ENCODE measurements around the gene GFAP.

GFAP gene

GRCh38 chr17:44903012-44903685, 12.2 kb downstream of the GFAP start:
- no peaks in the 10 kb centered on the region for H3K9me3 ChIP-seq (ENCODE audit: control insufficient read depth, insufficient read depth, low read length)
- no peaks in the 10 kb centered on the region for H3K36me3 ChIP-seq (ENCODE audit: control insufficient read depth, insufficient read depth, low read length)
- H3K27me3 ChIP-seq (ENCODE audit: control insufficient read depth, insufficient read depth, low read length), result no peaks in the 10 kb centered on the region
- no peaks in the 10 kb centered on the region for H3K4me1 ChIP-seq (ENCODE audit: control insufficient read depth, insufficient read depth, low read length)
- no peak overlapping the region for H3K4me3 ChIP-seq (ENCODE audit: low read depth, low read length)
- no peak overlapping the region for H3K9ac ChIP-seq (ENCODE audit: low read depth, low read length)

- Histone ChIP-seq H3K36me3 (ENCODE audit: control insufficient read depth, insufficient read depth, low read length) (no peaks in the 10 kb centered on the region), H3K9ac (ENCODE audit: low read depth, low read length) (no peak overlapping the region), H3K9me3 (ENCODE audit: control insufficient read depth, insufficient read depth, low read length) (no peaks in the 10 kb centered on the region), H3K4me1 (ENCODE audit: control insufficient read depth, insufficient read depth, low read length) (no peaks in the 10 kb centered on the region), H3K4me3 (ENCODE audit: low read depth, low read length) (no peak overlapping the region), H3K27me3 (ENCODE audit: control insufficient read depth, insufficient read depth, low read length) (no peaks in the 10 kb centered on the region)
Measured at GRCh38 chr17:44902135-44902760, 13.1 kb downstream of the GFAP start.

DNA sequence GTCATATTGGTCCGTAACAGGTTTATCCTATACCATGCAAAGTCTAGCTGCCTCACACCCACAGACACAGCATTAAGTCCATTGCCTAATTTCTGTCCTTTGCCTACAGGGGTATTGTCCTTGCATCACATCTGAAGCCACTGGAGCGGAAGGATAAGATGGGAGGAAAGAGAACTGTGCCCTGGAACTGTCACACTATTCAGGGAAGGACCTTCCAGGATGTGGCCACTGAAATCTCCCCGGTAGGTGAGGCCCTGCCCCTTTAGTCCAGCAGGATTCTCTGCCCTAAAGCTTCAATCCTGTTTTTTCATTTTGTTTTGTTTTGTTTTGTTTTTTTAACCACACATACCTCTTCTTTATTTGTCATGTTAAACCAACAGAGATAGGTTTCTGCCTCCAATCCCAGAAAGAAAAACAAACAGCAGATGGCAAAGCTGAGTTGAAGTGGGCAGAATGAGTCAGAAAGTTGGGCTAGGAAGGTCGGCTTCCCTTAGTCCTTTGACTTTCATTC, 13.8 kb downstream of the GFAP start:
- H3K9ac ChIP-seq (ENCODE audit: low read depth, low read length), result no peak overlapping the region
- no peaks in the 10 kb centered on the region for H3K36me3 ChIP-seq (ENCODE audit: control insufficient read depth, insufficient read depth, low read length)
- H3K27me3 ChIP-seq (ENCODE audit: control insufficient read depth, insufficient read depth, low read length), result no peaks in the 10 kb centered on the region
- H3K9me3 ChIP-seq (ENCODE audit: control insufficient read depth, insufficient read depth, low read length), result no peaks in the 10 kb centered on the region
- no peaks in the 10 kb centered on the region for H3K4me1 ChIP-seq (ENCODE audit: control insufficient read depth, insufficient read depth, low read length)
- no peak overlapping the region for H3K4me3 ChIP-seq (ENCODE audit: low read depth, low read length)

DNA sequence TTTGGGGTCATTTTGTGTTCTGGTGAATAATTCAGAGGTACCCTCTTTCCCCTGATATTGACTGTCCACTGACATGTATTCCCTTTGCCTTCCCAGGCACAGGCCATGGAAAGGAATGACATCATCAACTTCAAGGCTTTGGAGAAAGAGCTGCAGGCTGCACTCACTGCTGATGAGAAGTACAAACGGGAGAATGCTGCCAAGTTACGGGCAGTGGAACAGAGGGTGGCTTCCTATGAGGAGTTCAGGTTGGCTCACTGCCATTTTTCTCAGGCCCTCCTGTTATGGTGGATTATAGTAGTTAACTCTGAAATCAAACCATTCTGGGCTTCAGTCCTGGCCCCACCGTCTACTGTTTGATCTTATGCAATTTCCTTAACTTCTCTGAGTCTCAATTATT, 14.4 kb downstream of the GFAP start:
- no peak overlapping the region for H3K4me3 ChIP-seq (ENCODE audit: low read depth, low read length)

DNA sequence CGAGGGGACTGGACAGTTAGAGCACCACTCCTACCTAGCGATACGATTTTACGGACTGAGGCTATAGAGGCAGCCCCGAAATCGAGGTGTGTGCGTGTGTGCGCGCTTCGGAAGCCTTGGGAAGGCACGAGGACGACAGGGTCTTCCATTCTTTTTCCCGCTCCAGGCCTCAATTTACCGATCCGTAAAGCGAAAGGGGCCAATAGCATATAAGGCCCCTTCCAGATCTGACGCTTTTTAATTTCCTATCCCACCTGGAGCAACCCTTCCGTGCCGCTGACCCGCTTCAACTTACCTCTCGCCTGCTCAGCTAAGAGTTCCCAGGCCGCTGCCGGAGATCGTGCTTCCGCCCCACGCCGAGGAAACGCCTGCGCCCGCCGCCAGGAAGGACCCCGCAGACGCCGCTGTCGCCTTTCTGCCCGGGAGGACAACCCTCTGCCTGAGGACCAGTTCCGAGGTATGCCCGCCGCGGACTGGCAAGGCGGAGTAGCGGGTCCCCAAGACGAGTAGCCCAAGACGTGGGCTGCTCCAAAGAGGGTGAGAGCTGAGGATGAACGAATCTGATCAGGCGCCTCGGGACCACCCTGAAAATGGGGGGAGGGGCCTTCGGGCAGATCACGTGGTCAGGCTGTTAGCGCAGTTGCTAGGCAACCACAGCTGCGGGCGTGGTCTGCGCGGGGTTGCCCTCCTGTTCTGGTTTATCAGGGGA, 16.1 kb downstream of the GFAP start, which contains the start of gene EFTUD2:
EFTUD2 (minus strand) TSS at position 372 of the 709 bp plus-strand sequence. CDS start 4,924 bp downstream, outside the sequence.
- Histone ChIP-seq H3K9ac (ENCODE audit: low read depth, low read length) (peak within 1 kb of the TSS; percentile 84), H3K36me3 (ENCODE audit: control insufficient read depth, insufficient read depth, low read length) (peaks cover 3% of the 10 kb centered on the region), H3K4me3 (ENCODE audit: low read depth, low read length) (peak within 1 kb of the TSS; percentile 98), H3K9me3 (ENCODE audit: control insufficient read depth, insufficient read depth, low read length) (no peaks in the 10 kb centered on the region), H3K4me1 (ENCODE audit: control insufficient read depth, insufficient read depth, low read length) (no peaks in the 10 kb centered on the region), H3K27me3 (ENCODE audit: control insufficient read depth, insufficient read depth, low read length) (no peaks in the 10 kb centered on the region)

More for the DNA sequence above, 14.4 kb downstream of the GFAP start:
- no peaks in the 10 kb centered on the region for H3K4me1 ChIP-seq (ENCODE audit: control insufficient read depth, insufficient read depth, low read length)
- H3K9me3 ChIP-seq (ENCODE audit: control insufficient read depth, insufficient read depth, low read length), result no peaks in the 10 kb centered on the region
- H3K36me3 ChIP-seq (ENCODE audit: control insufficient read depth, insufficient read depth, low read length), result no peaks in the 10 kb centered on the region
- H3K27me3 ChIP-seq (ENCODE audit: control insufficient read depth, insufficient read depth, low read length), result no peaks in the 10 kb centered on the region
- no peak overlapping the region for H3K9ac ChIP-seq (ENCODE audit: low read depth, low read length)

DNA sequence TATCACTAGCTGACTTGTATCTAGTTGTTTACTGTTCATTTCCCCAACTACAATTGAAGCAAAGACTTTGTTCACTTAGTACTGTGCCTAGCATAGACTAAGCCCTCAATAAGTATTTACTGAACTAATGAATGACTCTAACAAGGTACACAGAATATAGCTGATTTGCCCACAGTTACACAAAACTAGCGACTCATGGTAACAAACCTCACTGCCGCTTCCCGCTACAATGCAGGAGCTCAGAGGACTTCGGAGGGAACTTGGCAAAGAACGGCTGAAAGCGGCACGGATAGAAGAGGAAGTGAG, 16.6 kb downstream of the GFAP start:
- Histone ChIP-seq H3K9me3 (ENCODE audit: control insufficient read depth, insufficient read depth, low read length) (no peaks in the 10 kb centered on the region), H3K9ac (ENCODE audit: low read depth, low read length) (peak overlapping the region; percentile 84), H3K36me3 (ENCODE audit: control insufficient read depth, insufficient read depth, low read length) (peaks cover 3% of the 10 kb centered on the region), H3K4me3 (ENCODE audit: low read depth, low read length) (peak overlapping the region; percentile 98), H3K4me1 (ENCODE audit: control insufficient read depth, insufficient read depth, low read length) (no peaks in the 10 kb centered on the region), H3K27me3 (ENCODE audit: control insufficient read depth, insufficient read depth, low read length) (no peaks in the 10 kb centered on the region)

GRCh38 chr17:44894642-44895041, 20.7 kb downstream of the GFAP start:
- H3K4me1 ChIP-seq (ENCODE audit: control insufficient read depth, insufficient read depth, low read length), result no peaks in the 10 kb centered on the region
- no peak overlapping the region for H3K9ac ChIP-seq (ENCODE audit: low read depth, low read length)
- H3K4me3 ChIP-seq (ENCODE audit: low read depth, low read length), result no peak overlapping the region
- peaks cover 11% of the 10 kb centered on the region for H3K36me3 ChIP-seq (ENCODE audit: control insufficient read depth, insufficient read depth, low read length)
- no peaks in the 10 kb centered on the region for H3K9me3 ChIP-seq (ENCODE audit: control insufficient read depth, insufficient read depth, low read length)
- no peaks in the 10 kb centered on the region for H3K27me3 ChIP-seq (ENCODE audit: control insufficient read depth, insufficient read depth, low read length)

GRCh38 chr17:44892250-44892649, 23.1 kb downstream of the GFAP start:
- Histone ChIP-seq H3K9ac (ENCODE audit: low read depth, low read length) (no peak overlapping the region), H3K36me3 (ENCODE audit: control insufficient read depth, insufficient read depth, low read length) (peaks cover 17% of the 10 kb centered on the region), H3K4me1 (ENCODE audit: control insufficient read depth, insufficient read depth, low read length) (no peaks in the 10 kb centered on the region), H3K4me3 (ENCODE audit: low read depth, low read length) (no peak overlapping the region), H3K9me3 (ENCODE audit: control insufficient read depth, insufficient read depth, low read length) (no peaks in the 10 kb centered on the region), H3K27me3 (ENCODE audit: control insufficient read depth, insufficient read depth, low read length) (no peaks in the 10 kb centered on the region)

- H3K27me3 ChIP-seq (ENCODE audit: control insufficient read depth, insufficient read depth, low read length), result no peaks in the 10 kb centered on the region
- H3K36me3 ChIP-seq (ENCODE audit: control insufficient read depth, insufficient read depth, low read length), result peaks cover 22% of the 10 kb centered on the region
- no peak overlapping the region for H3K4me3 ChIP-seq (ENCODE audit: low read depth, low read length)
- H3K9me3 ChIP-seq (ENCODE audit: control insufficient read depth, insufficient read depth, low read length), result no peaks in the 10 kb centered on the region
- H3K9ac ChIP-seq (ENCODE audit: low read depth, low read length), result no peak overlapping the region
- no peaks in the 10 kb centered on the region for H3K4me1 ChIP-seq (ENCODE audit: control insufficient read depth, insufficient read depth, low read length)
Measured at GRCh38 chr17:44889003-44889402, 26.3 kb downstream of the GFAP start.

GRCh38 chr17:44887971-44888954, 27.0 kb downstream of the GFAP start:
- no peak overlapping the region for H3K4me3 ChIP-seq (ENCODE audit: low read depth, low read length)
- peaks cover 24% of the 10 kb centered on the region for H3K36me3 ChIP-seq (ENCODE audit: control insufficient read depth, insufficient read depth, low read length)
- no peaks in the 10 kb centered on the region for H3K9me3 ChIP-seq (ENCODE audit: control insufficient read depth, insufficient read depth, low read length)
- H3K27me3 ChIP-seq (ENCODE audit: control insufficient read depth, insufficient read depth, low read length), result no peaks in the 10 kb centered on the region
- H3K9ac ChIP-seq (ENCODE audit: low read depth, low read length), result no peak overlapping the region
- no peaks in the 10 kb centered on the region for H3K4me1 ChIP-seq (ENCODE audit: control insufficient read depth, insufficient read depth, low read length)

DNA sequence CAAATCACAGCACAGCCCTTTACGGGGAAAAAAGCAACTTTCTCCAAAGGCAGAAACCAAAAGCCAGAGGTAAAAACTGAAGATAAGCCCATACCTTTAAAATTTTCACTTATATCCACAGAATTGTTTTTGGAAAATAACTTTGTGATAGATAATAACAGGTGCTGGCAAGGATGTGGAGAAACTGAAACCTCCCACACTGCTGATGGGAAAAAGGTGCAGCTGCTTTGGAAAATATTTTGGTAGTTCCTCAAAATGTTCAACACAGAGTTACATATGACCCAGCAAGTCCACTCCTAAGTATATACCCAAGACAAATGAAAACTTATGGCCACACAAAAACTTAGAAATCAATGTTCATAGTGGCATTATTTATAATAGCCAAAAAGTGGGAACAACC, 28.3 kb downstream of the GFAP start:
- Histone ChIP-seq H3K9me3 (ENCODE audit: control insufficient read depth, insufficient read depth, low read length) (no peaks in the 10 kb centered on the region), H3K4me3 (ENCODE audit: low read depth, low read length) (no peak overlapping the region), H3K9ac (ENCODE audit: low read depth, low read length) (no peak overlapping the region), H3K4me1 (ENCODE audit: control insufficient read depth, insufficient read depth, low read length) (no peaks in the 10 kb centered on the region), H3K36me3 (ENCODE audit: control insufficient read depth, insufficient read depth, low read length) (peaks cover 26% of the 10 kb centered on the region), H3K27me3 (ENCODE audit: control insufficient read depth, insufficient read depth, low read length) (no peaks in the 10 kb centered on the region)

All from iPS-15b (cell line).